ENCODE data around the gene MPDU1. TPM values are rescaled to one million over a fixed set of nuclear protein-coding genes. Genes with fewer than 3 reads are reported as not detected.

Gene MPDU1
- total and polyA plus RNA-seq, 2 of the 13 experiments (the other 11 are each of a cell fraction or from before 2014, with no cell fraction given): 112 to 167 TPM

DNA sequence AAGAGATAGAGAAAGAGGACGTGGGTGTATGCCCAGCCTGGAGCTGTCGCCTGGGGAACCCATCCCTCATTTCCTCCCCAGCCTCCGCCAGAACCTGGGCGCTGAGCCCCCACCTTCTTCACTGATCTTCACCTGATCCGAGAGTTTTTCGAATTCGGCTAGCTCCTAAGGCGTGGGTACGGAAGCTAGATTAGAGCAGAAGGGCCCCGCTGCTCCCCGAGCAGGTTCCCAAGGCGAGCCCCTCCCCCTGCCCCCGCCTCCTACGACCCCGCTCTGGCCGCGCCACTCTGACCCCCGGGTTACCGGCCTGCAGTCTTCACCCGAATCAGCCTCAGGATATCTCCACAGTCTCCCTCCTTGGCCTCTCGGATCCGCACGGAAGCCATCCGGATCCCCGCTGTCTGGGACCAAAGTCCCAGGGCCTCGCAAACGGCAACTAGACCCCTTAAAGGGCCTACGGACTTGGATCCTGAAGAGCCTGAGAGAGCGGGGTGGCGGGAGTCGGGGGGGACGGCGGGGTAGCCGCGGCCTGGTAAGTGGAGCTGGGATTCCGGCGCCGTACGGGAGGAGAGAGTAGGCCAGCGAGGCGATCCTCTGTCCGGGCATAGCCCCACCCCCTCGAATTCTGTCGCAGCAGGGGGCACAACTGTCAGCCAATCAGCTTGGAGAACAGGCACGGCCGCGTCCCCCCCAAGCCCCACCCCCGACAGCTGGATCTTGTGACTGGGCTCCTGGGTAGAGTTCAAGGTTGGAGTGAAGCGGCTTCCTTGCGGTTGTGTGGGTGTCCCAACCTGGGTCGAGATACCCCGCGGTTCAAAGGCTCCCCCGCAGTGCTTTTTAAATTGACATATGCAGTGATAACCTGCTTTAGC lies 43.8 kb downstream of the MPDU1 start, which contains the start of gene SAT2 (continued):
- TF ChIP-seq, protein P1, sequence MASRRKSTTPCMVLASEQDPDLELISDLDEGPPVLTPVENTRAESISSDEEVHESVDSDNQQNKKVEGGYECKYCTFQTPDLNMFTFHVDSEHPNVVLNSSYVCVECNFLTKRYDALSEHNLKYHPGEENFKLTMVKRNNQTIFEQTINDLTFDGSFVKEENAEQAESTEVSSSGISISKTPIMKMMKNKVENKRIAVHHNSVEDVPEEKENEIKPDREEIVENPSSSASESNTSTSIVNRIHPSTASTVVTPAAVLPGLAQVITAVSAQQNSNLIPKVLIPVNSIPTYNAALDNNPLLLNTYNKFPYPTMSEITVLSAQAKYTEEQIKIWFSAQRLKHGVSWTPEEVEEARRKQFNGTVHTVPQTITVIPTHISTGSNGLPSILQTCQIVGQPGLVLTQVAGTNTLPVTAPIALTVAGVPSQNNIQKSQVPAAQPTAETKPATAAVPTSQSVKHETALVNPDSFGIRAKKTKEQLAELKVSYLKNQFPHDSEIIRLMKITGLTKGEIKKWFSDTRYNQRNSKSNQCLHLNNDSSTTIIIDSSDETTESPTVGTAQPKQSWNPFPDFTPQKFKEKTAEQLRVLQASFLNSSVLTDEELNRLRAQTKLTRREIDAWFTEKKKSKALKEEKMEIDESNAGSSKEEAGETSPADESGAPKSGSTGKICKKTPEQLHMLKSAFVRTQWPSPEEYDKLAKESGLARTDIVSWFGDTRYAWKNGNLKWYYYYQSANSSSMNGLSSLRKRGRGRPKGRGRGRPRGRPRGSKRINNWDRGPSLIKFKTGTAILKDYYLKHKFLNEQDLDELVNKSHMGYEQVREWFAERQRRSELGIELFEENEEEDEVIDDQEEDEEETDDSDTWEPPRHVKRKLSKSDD (CRISPR knock-in tag; IDR thresholded peaks at IDR 0.05; ENCODE audit: low read depth): peak; percentile 38; the same call in 1 of the 2 replicates
- TF ChIP-seq, protein P2, sequence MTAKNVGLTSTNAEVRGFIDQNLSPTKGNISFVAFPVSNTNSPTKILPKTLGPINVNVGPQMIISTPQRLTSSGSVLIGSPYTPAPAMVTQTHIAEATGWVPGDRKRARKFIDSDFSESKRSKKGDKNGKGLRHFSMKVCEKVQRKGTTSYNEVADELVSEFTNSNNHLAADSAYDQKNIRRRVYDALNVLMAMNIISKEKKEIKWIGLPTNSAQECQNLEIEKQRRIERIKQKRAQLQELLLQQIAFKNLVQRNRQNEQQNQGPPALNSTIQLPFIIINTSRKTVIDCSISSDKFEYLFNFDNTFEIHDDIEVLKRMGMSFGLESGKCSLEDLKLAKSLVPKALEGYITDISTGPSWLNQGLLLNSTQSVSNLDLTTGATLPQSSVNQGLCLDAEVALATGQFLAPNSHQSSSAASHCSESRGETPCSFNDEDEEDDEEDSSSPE (CRISPR knock-in tag; IDR thresholded peaks at IDR 0.05): peak; percentile 49; the same call in 1 of the 2 replicates
- TF ChIP-seq YEATS2 (CRISPR knock-in tag; IDR thresholded peaks at IDR 0.05; ENCODE audit: borderline replicate concordance): peak; percentile 55; the same call in 1 of the 2 replicates
- TF ChIP-seq ZNF713 (CRISPR knock-in tag; IDR thresholded peaks at IDR 0.05): no peak
- peak; percentile 89; the same call in 1 of the 2 replicates for TF ChIP-seq MED13 (CRISPR knock-in tag; IDR thresholded peaks at IDR 0.05)
- TF ChIP-seq GABPA (IDR thresholded peaks at IDR 0.05; ENCODE audit: low read depth, low read length): no peak
- TF ChIP-seq GABPA (CRISPR knock-in tag; IDR thresholded peaks at IDR 0.05; ENCODE audit: low read depth): 0 out of 2 replicates have a peak, but pooled peaks have one; percentile 31
- TF ChIP-seq ZNF337 (CRISPR knock-in tag; IDR thresholded peaks at IDR 0.05; ENCODE audit: borderline replicate concordance, low read depth): no peak
- no peak for TF ChIP-seq ZNF281 (CRISPR knock-in tag; IDR thresholded peaks at IDR 0.05; ENCODE audit: borderline replicate concordance)
- no peak for TF ChIP-seq RELA (CRISPR knock-in tag; IDR thresholded peaks at IDR 0.05)
- no peak for TF ChIP-seq NR3C1 (CRISPR knock-in tag; IDR thresholded peaks at IDR 0.05)
- no peak for TF ChIP-seq BRF2 (CRISPR knock-in tag; IDR thresholded peaks at IDR 0.05)
- TF ChIP-seq MED1 (CRISPR knock-in tag; IDR thresholded peaks at IDR 0.05): peak; percentile 72
- no peak for TF ChIP-seq CEBPB (IDR thresholded peaks at IDR 0.05; ENCODE audit: borderline replicate concordance, low read depth, low read length)
- TF ChIP-seq, protein P3, sequence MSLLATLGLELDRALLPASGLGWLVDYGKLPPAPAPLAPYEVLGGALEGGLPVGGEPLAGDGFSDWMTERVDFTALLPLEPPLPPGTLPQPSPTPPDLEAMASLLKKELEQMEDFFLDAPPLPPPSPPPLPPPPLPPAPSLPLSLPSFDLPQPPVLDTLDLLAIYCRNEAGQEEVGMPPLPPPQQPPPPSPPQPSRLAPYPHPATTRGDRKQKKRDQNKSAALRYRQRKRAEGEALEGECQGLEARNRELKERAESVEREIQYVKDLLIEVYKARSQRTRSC (CRISPR knock-in tag; IDR thresholded peaks at IDR 0.05; ENCODE audit: low read depth): no peak
- no peak for TF ChIP-seq ZNF367 (CRISPR knock-in tag; IDR thresholded peaks at IDR 0.05; ENCODE audit: borderline replicate concordance)
- no peak for TF ChIP-seq PAWR (CRISPR knock-in tag; IDR thresholded peaks at IDR 0.05; ENCODE audit: borderline replicate concordance)
- peak; percentile 46; the same call in 1 of the 2 replicates for TF ChIP-seq HOXA5 (CRISPR knock-in tag; IDR thresholded peaks at IDR 0.05)

Measured in HepG2 (cell line).